B cell (primary cell): ENCODE results near the gene DSC1. TPM values are rescaled to one million over a fixed set of nuclear protein-coding genes. Genes with fewer than 3 reads are reported as not detected.

ENCODE experiments used
- ATAC-seq: fragments of 200-7000 bp; cut with Tn5 transposase; one replicate; pipeline ENCODE4 v1.10.0; 2021; ENCODE audit warnings: low read depth, mild to moderate bottlenecking, moderate number of reproducible peaks, moderate library complexity
- CTCF ChIA-PET: fragments of 350-600 bp; sonication (Branson Sonifier 250); formaldehyde crosslinking; loops from one replicate; lab custom pipeline; 2021; ENCODE audit warnings: antibody characterized with exemption, inconsistent platforms; lab: Charles Lee
- POLR2A ChIA-PET: fragments of 350-600 bp; sonication (Branson Sonifier 250); formaldehyde crosslinking; loops from one replicate; lab custom pipeline; 2021; ENCODE audit warnings: antibody characterized with exemption; lab: Charles Lee
- DNase-seq: peaks from one replicate; pipeline ENCODE4 v3.0.0; 2013
- H2AFZ ChIP-seq: 2 replicates; pipeline ENCODE4 v1.6.1; 2012; ENCODE audit warnings: mild to moderate bottlenecking, low read depth, low read length; ENCODE audit not compliant: insufficient read depth, poor library complexity, severe bottlenecking
- H3K27ac ChIP-seq, 2 donors: 1 replicate in 1 of 2; 2 replicates in 1 of 2; pipeline ENCODE4 v1.5.1; 2012 to 2013; ENCODE audit warnings: low read length in 2 of 2, mild to moderate bottlenecking in 2 of 2, moderate library complexity in 1 of 2
- H3K27me3 ChIP-seq, 4 experiments: fragments of 200-600 bp in 1 of 4; sonication (generic) in 1 of 4; replicated peaks in 1 of 4; 1 replicate in 2 of 4; 2 replicates in 2 of 4; pipeline versions ENCODE4 v1.6.1 to v1.7.0; 2013 to 2016; ENCODE audit warnings: low read length in 3 of 4, mild to moderate bottlenecking in 2 of 4, mixed read lengths in 1 of 4, moderate library complexity in 1 of 4; ENCODE audit not compliant: insufficient read depth in 4 of 4, control insufficient read depth in 3 of 4; ENCODE audit errors: control extremely low read depth in 1 of 4
- H3K36me3 ChIP-seq, 2 experiments: replicated peaks in 1 of 2; 1 replicate in 1 of 2; 2 replicates in 1 of 2; pipeline versions ENCODE4 v1.6.1 to v1.7.1; 2013; ENCODE audit warnings: low read length in 1 of 2; ENCODE audit not compliant: insufficient read depth in 2 of 2, control insufficient read depth in 1 of 2; ENCODE audit errors: control extremely low read depth in 1 of 2, extremely low read depth in 1 of 2
- H3K4me1 ChIP-seq, 2 donors: fragments of 200-600 bp in 1 of 2; sonication (generic) in 1 of 2; 1 replicate in 1 of 2; 2 replicates in 1 of 2; pipeline versions ENCODE4 v1.5.1 to v1.6.1; 2013 to 2017; ENCODE audit warnings: low read length in 2 of 2; ENCODE audit not compliant: control insufficient read depth in 2 of 2, insufficient read depth in 2 of 2
- H3K4me2 ChIP-seq: replicated peaks from 2 replicates; pipeline ENCODE3; 2012; ENCODE audit warnings: mild to moderate bottlenecking, low read depth, low read length; ENCODE audit not compliant: poor library complexity, severe bottlenecking
- H3K4me3 ChIP-seq, 5 experiments: fragments of 200-600 bp in 1 of 5; sonication (generic) in 1 of 5; 1 replicate in 3 of 5; 2 replicates in 2 of 5; pipeline versions ENCODE4 v1.5.1 to v1.7.0; 2011 to 2016; ENCODE audit warnings: low read length in 4 of 5, mild to moderate bottlenecking in 4 of 5, low read depth in 2 of 5, control low read depth in 1 of 5, moderate library complexity in 1 of 5; ENCODE audit not compliant: insufficient read depth in 1 of 5; ENCODE audit errors: control extremely low read depth in 1 of 5, extremely low read depth in 1 of 5
- H3K79me2 ChIP-seq: fragments of 200-600 bp; sonication (generic); one replicate; pipeline ENCODE4 v1.6.0; 2016; ENCODE audit warnings: low read length; ENCODE audit not compliant: control insufficient read depth, insufficient read depth
- H3K9ac ChIP-seq: fragments of 200-600 bp; sonication (generic); 2 replicates; pipeline ENCODE4 v1.6.1; 2017; ENCODE audit warnings: mild to moderate bottlenecking, low read length, moderate library complexity
- H3K9me3 ChIP-seq, 3 donors: one replicate each; pipeline versions ENCODE4 v1.6.1 to v1.7.1; 2013; ENCODE audit warnings: low read length in 2 of 3; ENCODE audit not compliant: control insufficient read depth in 2 of 3, insufficient read depth in 1 of 3; ENCODE audit errors: control extremely low read depth in 1 of 3
- H4K20me1 ChIP-seq: 2 replicates; pipeline ENCODE4 v1.6.0; 2012; ENCODE audit warnings: mild to moderate bottlenecking, low read length; ENCODE audit not compliant: insufficient read depth, control insufficient read depth, poor library complexity, severe bottlenecking
- H3K27ac Mint-ChIP-seq: one replicate; pipeline ENCODE4 v1.8.0; 2021; ENCODE audit warnings: mixed read lengths
- H3K27me3 Mint-ChIP-seq: one replicate; pipeline ENCODE4 v1.8.0; 2021; ENCODE audit warnings: mixed read lengths
- H3K4me1 Mint-ChIP-seq: one replicate; pipeline ENCODE4 v1.8.0; 2021; ENCODE audit warnings: mixed read lengths
- H3K4me3 Mint-ChIP-seq: one replicate; pipeline ENCODE4 v1.8.0; 2021; ENCODE audit warnings: mixed read lengths
- H3K9me3 Mint-ChIP-seq: one replicate; pipeline ENCODE4 v1.8.0; 2022; ENCODE audit warnings: mixed read lengths; ENCODE audit not compliant: insufficient read depth
- EZH2 ChIP-seq: IDR thresholded peaks from 2 replicates; pipeline ENCODE4 v1.6.1; 2012; ENCODE audit warnings: borderline replicate concordance, low read depth, mild to moderate bottlenecking, moderate library complexity, low read length; ENCODE audit not compliant: insufficient read depth, poor library complexity, severe bottlenecking
- WGBS: methylation state at CpG from one replicate; pipeline ENCODE4 v1.1.5; 2013; ENCODE audit warnings: missing lambda C conversion rate; ENCODE audit not compliant: insufficient coverage; 5-methylcytosine and 5-hydroxymethylcytosine counted together
- intact Hi-C: fragments of 100-400 bp; cut with micrococcal nuclease; formaldehyde crosslinking; loops from one replicate; pipeline ENCODE4 v1.10.0; 2022
- polyA plus RNA-seq: library from polyadenylated mRNA; depleted of rRNA; stranded (reverse); fragments of >200 nt; gene quantifications from 2 replicates; pipeline ENCODE4 v1.2.3, GENCODE V29; 2012
- total RNA-seq, 2 donors: library from RNA; stranded (reverse); fragments of 120-200 nt in 1 of 2; gene quantifications; 1 replicate in 1 of 2; 2 replicates in 1 of 2; pipeline versions ENCODE4 v1.2.3 to v1.2.4, GENCODE V29; 2013 to 2022
- TF ChIP-seq, protein P1 (sequence below): fragments of 200-600 bp; IDR thresholded peaks from one replicate; pipeline ENCODE4 v1.8.0; 2022; ENCODE audit warnings: antibody characterized with exemption, mild to moderate bottlenecking

Gene DSC1
- total and polyA plus RNA-seq, 2 donors (not counting 1 experiment from before 2014, with no cell fraction given): not detected

GRCh38 chr18:31192086-31192776 is 29.6 kb upstream of the DSC1 start:
- POLR2A ChIA-PET: no interaction called here
- no peak overlapping the region for H3K4me2 ChIP-seq
- no peaks in the 10 kb centered on the region for H3K36me3 ChIP-seq
- CTCF ChIA-PET: no interaction called here
- H3K9me3 Mint-ChIP-seq: no peaks in the 10 kb centered on the region
- intact Hi-C loops: no loop called here
- DNase-seq (no peak), ATAC-seq (no peak)
- no peaks in the 10 kb centered on the region for H3K27me3 ChIP-seq
- H3K4me1 Mint-ChIP-seq: no peaks in the 10 kb centered on the region
- H3K79me2 ChIP-seq: no peaks in the 10 kb centered on the region
- no peaks in the 10 kb centered on the region for H3K27me3 Mint-ChIP-seq
- no peak overlapping the region for H3K4me3 Mint-ChIP-seq
- no peaks in the 10 kb centered on the region for H3K4me1 ChIP-seq
- H4K20me1 ChIP-seq: no peaks in the 10 kb centered on the region
- no peaks in the 10 kb centered on the region for H3K9me3 ChIP-seq
- H2AFZ ChIP-seq: no peak overlapping the region
- H3K4me3 ChIP-seq: no peak overlapping the region
- H3K27ac Mint-ChIP-seq: no peak overlapping the region
- H3K27ac ChIP-seq: no peak overlapping the region
- H3K9ac ChIP-seq: no peak overlapping the region
- TF ChIP-seq, protein P1, sequence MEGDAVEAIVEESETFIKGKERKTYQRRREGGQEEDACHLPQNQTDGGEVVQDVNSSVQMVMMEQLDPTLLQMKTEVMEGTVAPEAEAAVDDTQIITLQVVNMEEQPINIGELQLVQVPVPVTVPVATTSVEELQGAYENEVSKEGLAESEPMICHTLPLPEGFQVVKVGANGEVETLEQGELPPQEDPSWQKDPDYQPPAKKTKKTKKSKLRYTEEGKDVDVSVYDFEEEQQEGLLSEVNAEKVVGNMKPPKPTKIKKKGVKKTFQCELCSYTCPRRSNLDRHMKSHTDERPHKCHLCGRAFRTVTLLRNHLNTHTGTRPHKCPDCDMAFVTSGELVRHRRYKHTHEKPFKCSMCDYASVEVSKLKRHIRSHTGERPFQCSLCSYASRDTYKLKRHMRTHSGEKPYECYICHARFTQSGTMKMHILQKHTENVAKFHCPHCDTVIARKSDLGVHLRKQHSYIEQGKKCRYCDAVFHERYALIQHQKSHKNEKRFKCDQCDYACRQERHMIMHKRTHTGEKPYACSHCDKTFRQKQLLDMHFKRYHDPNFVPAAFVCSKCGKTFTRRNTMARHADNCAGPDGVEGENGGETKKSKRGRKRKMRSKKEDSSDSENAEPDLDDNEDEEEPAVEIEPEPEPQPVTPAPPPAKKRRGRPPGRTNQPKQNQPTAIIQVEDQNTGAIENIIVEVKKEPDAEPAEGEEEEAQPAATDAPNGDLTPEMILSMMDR: no peak
- no peak for TF ChIP-seq EZH2

GRCh38 chr18:31190919-31191318 is 28.3 kb upstream of the DSC1 start:
- Mint-ChIP-seq H3K4me1 (no peaks in the 10 kb centered on the region), H3K9me3 (no peaks in the 10 kb centered on the region), H3K27ac (no peak overlapping the region), H3K4me3 (no peak overlapping the region), H3K27me3 (no peaks in the 10 kb centered on the region)
- H3K36me3 ChIP-seq: no peaks in the 10 kb centered on the region
- CTCF ChIA-PET: no interaction called here
- no peak overlapping the region for H3K27ac ChIP-seq
- no peak overlapping the region for H3K4me2 ChIP-seq
- H3K27me3 ChIP-seq: no peaks in the 10 kb centered on the region
- ATAC-seq (no peak), DNase-seq (no peak)
- WGBS: no CpG with 5 or more reads among the region's 2 CpGs
- no peaks in the 10 kb centered on the region for H4K20me1 ChIP-seq
- no peaks in the 10 kb centered on the region for H3K9me3 ChIP-seq
- POLR2A ChIA-PET: no interaction called here
- H3K79me2 ChIP-seq: no peaks in the 10 kb centered on the region
- intact Hi-C loops: no loop called here
- no peak overlapping the region for H3K9ac ChIP-seq
- H3K4me1 ChIP-seq: no peaks in the 10 kb centered on the region
- H2AFZ ChIP-seq: no peak overlapping the region
- H3K4me3 ChIP-seq: no peak overlapping the region
- TF ChIP-seq, protein P1: no peak
- no peak for TF ChIP-seq EZH2
